ENCODE data around the gene CSPG4.

DNA sequence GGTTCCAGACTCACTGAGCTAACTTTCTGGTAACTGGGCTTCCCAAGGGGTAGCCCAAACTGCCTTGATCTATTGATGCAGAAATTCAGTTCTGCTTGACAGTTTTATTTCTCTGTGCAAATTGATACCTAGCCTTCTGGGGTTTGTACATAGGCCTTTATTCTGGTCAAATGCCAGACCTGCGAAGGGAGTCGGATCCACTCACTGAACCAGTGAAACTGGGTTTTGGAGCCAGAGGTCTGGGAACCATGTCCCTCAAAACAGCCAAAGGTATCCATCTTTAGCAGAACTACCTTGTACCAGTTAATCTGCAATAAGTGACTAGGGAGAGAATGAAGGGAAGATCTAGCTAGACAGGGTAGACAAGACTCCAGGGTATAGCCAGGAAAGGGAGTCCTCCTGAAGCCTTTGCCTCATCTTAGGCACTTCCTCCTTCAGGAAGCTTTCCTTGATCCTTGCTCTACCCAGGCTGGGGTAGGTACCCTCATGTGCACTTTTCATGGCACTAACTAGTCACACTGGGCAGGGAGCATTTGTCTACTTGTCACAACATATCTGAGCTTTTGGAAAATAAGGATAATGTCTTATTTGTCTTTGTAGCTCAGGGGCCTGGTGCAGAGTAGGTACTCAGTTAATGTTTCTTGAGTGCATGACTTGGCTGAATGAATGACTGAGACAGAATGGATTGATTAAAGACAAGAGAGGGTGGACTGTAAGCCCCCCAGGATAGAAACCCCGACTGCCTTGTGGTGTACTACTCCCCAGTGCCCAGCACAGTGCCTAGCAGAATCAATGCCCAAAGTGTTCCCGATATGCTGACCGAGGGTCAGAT is 66.3 kb downstream of the CSPG4 start:
- TF ChIP-seq EZH2 (IDR thresholded peaks at IDR 0.05) (no peak), POLR2AphosphoS5 (IDR thresholded peaks at IDR 0.05; ENCODE audit: borderline replicate concordance, low read depth, low read length) (no peak), FOXP2 (optimal IDR thresholded peaks at IDR 0.05; ENCODE audit: control extremely low read depth, extremely low read length, insufficient read depth) (no peak)
